Activated CD8-positive, alpha-beta T cell treated with anti-CD3 and anti-CD28 coated beads for 36 hours (primary cell): ENCODE data around the gene CEBPE. TPM values are rescaled to one million over a fixed set of nuclear protein-coding genes. Genes with fewer than 3 reads are reported as not detected.

ENCODE experiments used
- ATAC-seq: fragments of 200-7000 bp; cut with Tn5 transposase; one replicate; pipeline ENCODE4 v1.10.0; 2021; ENCODE audit warnings: mild to moderate bottlenecking, moderate library complexity
- CTCF ChIA-PET: fragments of 350-600 bp; sonication (Branson Sonifier 250); formaldehyde crosslinking; loops from one replicate; lab custom pipeline; 2021; ENCODE audit warnings: antibody characterized with exemption; lab: Charles Lee
- POLR2A ChIA-PET: fragments of 350-600 bp; sonication (Branson Sonifier 250); formaldehyde crosslinking; loops from one replicate; lab custom pipeline; 2021; ENCODE audit warnings: antibody characterized with exemption; lab: Charles Lee
- DNase-seq: peaks from one replicate; pipeline ENCODE4 v3.0.0-alpha.2; 2020
- H3K27ac Mint-ChIP-seq: one replicate; pipeline ENCODE4 v1.8.0; 2021; ENCODE audit warnings: mild to moderate bottlenecking, mixed read lengths
- H3K27me3 Mint-ChIP-seq: one replicate; pipeline ENCODE4 v1.8.0; 2021; ENCODE audit warnings: mixed read lengths
- H3K36me3 Mint-ChIP-seq: one replicate; pipeline ENCODE4 v1.8.0; 2021; ENCODE audit warnings: low read depth, mixed read lengths
- H3K4me1 Mint-ChIP-seq: one replicate; pipeline ENCODE4 v1.8.0; 2021; ENCODE audit warnings: low read depth, mixed read lengths
- H3K4me3 Mint-ChIP-seq: one replicate; pipeline ENCODE4 v1.8.0; 2021; ENCODE audit warnings: mild to moderate bottlenecking, moderate library complexity, mixed read lengths
- H3K9me3 Mint-ChIP-seq: one replicate; pipeline ENCODE4 v1.8.0; 2021; ENCODE audit warnings: mixed read lengths
- intact Hi-C: fragments of 100-400 bp; cut with micrococcal nuclease; formaldehyde crosslinking; loops from one replicate; pipeline ENCODE4 v1.10.0; 2022
- total RNA-seq, 2 experiments: library from RNA; stranded (reverse); gene quantifications; one replicate each; pipeline ENCODE4 v1.2.3, GENCODE V29; 2021
- TF ChIP-seq, protein P1 (sequence below): fragments of 200-600 bp; IDR thresholded peaks from one replicate; pipeline ENCODE4 v1.8.0; 2022; ENCODE audit warnings: antibody characterized with exemption, mild to moderate bottlenecking

CEBPE gene
- total RNA-seq, 2 experiments from 2014 or later: 0.27 to 0.34 TPM

DNA sequence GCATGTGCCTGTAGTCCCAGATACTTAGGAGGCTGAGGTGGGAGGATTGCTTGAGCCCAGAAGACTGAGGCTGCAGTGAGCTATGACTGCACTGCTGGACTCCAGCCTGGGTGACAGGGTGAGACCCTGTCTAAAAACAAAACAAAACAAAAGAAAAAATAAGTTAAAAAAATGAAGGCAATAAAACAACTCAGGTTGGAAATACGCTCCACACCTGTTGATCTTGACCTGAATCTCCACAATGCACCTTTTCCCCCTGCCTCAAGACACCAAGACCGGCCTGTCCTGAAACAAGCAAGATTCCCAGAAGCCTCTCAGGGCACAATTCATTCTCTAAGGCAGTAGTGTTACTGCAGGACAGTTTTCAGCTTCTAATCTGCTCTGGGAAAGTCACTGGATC lies 20.8 kb upstream of the CEBPE start:
- Mint-ChIP-seq H3K27me3 (no peaks in the 10 kb centered on the region), H3K9me3 (no peaks in the 10 kb centered on the region), H3K27ac (no peak overlapping the region), H3K4me1 (no peaks in the 10 kb centered on the region), H3K36me3 (no peaks in the 10 kb centered on the region), H3K4me3 (no peak overlapping the region)
- ChIA-PET CTCF (no interaction called here), POLR2A (no interaction called here)
- ATAC-seq (no peak), DNase-seq (no peak)
- intact Hi-C loops: no loop called here
- TF ChIP-seq, protein P1, sequence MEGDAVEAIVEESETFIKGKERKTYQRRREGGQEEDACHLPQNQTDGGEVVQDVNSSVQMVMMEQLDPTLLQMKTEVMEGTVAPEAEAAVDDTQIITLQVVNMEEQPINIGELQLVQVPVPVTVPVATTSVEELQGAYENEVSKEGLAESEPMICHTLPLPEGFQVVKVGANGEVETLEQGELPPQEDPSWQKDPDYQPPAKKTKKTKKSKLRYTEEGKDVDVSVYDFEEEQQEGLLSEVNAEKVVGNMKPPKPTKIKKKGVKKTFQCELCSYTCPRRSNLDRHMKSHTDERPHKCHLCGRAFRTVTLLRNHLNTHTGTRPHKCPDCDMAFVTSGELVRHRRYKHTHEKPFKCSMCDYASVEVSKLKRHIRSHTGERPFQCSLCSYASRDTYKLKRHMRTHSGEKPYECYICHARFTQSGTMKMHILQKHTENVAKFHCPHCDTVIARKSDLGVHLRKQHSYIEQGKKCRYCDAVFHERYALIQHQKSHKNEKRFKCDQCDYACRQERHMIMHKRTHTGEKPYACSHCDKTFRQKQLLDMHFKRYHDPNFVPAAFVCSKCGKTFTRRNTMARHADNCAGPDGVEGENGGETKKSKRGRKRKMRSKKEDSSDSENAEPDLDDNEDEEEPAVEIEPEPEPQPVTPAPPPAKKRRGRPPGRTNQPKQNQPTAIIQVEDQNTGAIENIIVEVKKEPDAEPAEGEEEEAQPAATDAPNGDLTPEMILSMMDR: no peak

DNA sequence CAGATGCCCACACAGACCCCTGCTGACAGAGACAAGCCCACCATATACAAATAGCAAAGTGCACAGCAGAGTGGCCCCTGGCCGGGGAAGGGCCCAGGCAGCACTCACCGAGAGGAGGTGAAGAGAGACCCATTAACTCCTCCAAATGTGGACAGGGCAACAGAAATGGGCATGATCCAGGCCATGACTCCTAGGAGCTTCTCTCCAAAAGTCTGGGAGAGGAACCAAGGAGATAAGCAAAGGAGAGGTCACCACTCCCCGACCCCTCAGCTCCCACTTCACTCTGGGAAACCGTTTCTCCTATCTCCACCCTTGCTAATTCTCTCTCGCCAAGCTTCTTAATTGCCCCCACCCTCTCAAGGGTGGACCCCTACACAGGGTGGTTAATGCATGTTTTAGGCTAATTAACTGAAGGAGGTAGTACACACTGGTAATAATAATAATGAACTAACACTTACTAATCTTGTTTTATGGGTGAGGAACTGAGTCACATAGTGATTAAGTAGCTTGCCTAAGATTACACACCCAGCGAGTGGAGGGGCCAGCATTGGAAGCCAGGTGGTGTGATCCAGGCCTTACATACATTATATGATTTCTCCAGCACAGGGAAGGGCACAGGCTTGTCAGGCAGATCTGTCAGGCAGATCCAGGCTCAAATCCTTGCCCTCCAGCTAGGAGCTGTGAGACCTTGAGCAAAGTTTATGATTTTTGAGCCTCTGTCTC lies 18.9 kb upstream of the CEBPE start:
- CTCF ChIA-PET: interaction anchor here (1.3 kb wide), 2 partner anchors 17 to 242 kb away, joined by 4 to 5 read pairs; no protein-coding TSS in a partner anchor
- Mint-ChIP-seq H3K4me3 (no peak overlapping the region), H3K36me3 (no peaks in the 10 kb centered on the region), H3K27me3 (no peaks in the 10 kb centered on the region), H3K9me3 (no peaks in the 10 kb centered on the region), H3K4me1 (no peaks in the 10 kb centered on the region), H3K27ac (no peak overlapping the region)
- TF ChIP-seq, protein P1: no peak
- POLR2A ChIA-PET: interaction anchor here (0.8 kb wide), 2 partner anchors 8 to 24 kb away, joined by 3 read pairs; no protein-coding TSS in a partner anchor
- intact Hi-C loops: no loop called here
- no peak for DNase-seq
- no peak for ATAC-seq

DNA sequence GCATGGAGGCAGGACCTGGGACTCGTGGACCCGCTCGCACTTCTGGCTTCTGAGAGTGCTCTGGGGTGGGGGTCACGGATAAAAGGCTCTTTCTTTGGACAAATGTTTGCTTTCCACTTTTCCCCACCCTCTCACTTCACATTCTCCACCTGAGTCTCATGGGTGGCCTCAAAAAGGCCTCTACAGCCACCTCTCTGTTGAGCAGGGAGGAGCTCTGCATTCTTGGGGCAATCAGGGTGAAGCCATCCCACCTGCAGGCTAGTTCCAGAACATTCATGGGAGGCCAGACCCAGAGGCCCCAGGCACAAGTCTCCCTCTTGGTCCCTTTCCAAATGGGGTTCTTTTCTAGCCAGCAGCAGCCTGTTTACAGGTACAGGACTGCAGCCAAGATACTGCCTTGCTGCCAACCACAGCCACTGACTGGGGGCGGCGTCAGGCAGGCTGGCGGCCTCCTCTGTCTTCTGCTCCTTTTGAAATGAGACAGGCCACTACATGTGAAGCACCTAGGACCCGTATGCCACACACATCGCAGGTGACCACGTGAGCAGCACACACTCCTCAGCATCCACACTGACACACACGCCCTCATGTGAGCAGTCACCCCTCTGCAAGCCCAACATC lies 18.2 kb upstream of the CEBPE start:
- Mint-ChIP-seq H3K36me3 (no peaks in the 10 kb centered on the region), H3K9me3 (no peaks in the 10 kb centered on the region), H3K27ac (no peak overlapping the region), H3K4me1 (no peaks in the 10 kb centered on the region), H3K27me3 (no peaks in the 10 kb centered on the region), H3K4me3 (no peak overlapping the region)
- intact Hi-C loops: no loop called here
- DNase-seq (no peak), ATAC-seq (no peak)
- ChIA-PET POLR2A (interaction anchor here (0.8 kb wide), 2 partner anchors 8 to 23 kb away, joined by 3 read pairs; no protein-coding TSS in a partner anchor), CTCF (interaction anchor here (1.5 kb wide), 1 partner anchor 16 kb away, joined by 6 read pairs; no protein-coding TSS in a partner anchor)
- TF ChIP-seq, protein P1: no peak

DNA sequence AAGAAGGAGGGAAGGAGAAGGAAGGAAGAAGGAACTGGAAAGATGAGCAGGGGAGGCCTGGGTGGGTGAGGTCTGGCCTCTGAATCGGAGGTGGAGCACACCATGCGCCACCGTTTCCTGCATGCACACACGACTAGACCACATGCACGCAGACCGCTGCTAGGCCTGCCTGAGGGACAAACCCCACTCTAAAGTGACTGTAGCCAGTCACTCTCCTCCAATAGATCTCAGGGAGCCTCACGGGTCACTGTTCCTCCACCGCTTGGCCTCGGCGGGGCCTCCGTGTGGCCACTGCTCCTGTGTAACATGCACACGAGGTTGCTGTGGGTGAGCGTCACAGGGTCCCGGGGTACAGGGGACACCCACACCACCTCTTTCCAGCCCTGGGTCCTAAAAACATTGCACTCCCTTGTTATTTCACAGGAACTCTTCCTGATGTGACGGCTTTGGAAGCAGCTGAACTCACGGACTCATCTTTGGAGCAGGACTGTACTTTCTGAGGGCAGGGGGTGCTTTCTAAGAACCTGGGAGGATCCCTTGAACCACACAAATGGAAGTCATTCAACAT lies 17.6 kb upstream of the CEBPE start:
- Mint-ChIP-seq H3K27me3 (no peaks in the 10 kb centered on the region), H3K9me3 (no peaks in the 10 kb centered on the region), H3K4me1 (no peaks in the 10 kb centered on the region), H3K4me3 (no peak overlapping the region), H3K27ac (no peak overlapping the region), H3K36me3 (no peaks in the 10 kb centered on the region)
- ATAC-seq: no peak
- ChIA-PET POLR2A (no interaction called here), CTCF (interaction anchor here (1.3 to 1.5 kb wide), 2 partner anchors 15 to 60 kb away, joined by 4 to 6 read pairs; no protein-coding TSS in a partner anchor)
- TF ChIP-seq, protein P1: no peak
- intact Hi-C loops: no loop called here
- DNase-seq: no peak
